Peyer's patch (tissue), 4 donors: Measurements from ENCODE around the gene PDSS2.

Experiments
- CTCF ChIP-seq, 6 experiments: fragments of 450-650 bp in 4 of 6; fragments of 200-600 bp in 2 of 6; sonication (generic) in 1 of 6; IDR thresholded peaks; one replicate each; pipeline ENCODE4 v1.5.1; 2017 to 2019; ENCODE audit warnings: antibody characterized with exemption in 6 of 6, mild to moderate bottlenecking in 3 of 6, moderate library complexity in 1 of 6
- POLR2A ChIP-seq, 2 donors: fragments of 450-650 bp; IDR thresholded peaks; one replicate each; pipeline ENCODE4 v1.5.1; 2017; ENCODE audit warnings: antibody characterized with exemption in 2 of 2, mild to moderate bottlenecking in 2 of 2, moderate library complexity in 2 of 2

DNA sequence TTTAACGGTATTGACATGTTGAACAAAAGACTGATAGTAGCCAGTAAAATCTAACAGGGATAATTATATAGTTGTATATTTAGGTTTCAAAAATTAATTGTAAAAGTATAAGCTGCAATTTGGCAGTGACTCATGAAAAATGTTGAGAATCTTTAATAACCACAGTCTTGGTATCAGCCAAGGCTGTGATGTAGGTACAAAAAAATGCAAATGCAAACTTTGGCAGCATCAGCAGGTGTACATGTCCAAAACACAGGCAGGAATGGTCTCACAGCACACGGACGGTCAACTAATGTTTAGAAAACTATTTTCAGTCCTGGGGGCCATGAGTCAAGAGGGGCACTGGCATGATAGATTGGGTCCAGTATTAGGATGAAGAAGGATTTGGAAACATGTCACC is 285.6 kb downstream of the PDSS2 start:
- TF ChIP-seq CTCF (IDR thresholded peaks at IDR 0.05) (no peak), POLR2A (IDR thresholded peaks at IDR 0.05) (no peak)
